ENCODE results near the gene PTPN4.

PTPN4 gene

DNA sequence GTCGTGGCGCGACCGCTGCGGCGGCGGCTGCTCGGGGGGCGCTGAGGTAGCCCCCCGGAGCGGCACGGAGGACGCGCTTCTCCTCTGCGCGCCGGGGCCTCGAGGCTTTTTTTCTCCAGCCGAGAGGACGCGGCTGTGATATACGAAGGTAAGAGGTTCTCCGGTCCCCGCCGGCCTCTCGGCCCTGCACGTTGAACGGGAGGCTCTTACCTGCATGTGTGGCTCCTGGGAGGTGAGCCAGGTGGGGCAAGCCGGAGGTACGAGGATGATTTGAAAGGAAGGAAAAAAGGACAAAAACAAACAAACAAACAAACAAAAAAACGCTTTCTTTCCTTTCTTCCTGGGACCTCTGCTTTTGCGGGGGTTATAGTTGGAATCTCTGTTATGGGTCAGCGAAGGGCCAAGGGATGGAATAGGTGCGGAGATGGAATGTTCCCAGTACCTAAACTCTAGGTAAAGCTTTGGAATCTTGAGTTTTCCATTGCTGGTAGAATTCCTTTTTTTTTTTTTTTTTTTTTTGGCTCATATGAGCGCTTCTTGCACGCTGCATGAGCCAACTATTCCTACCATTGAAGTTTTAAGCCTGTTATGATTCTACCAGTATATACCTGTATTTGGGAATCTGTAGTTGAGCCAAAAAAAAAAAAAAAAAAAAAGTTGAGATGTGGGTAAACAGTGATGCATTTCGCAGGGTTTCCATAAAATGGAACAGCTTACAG lies 674 bp downstream of the PTPN4 start:
- in situ Hi-C loops (cut with MboI; ENCODE audit: low sequenced_read_pairs): no loop called here

GRCh38 chr2:119760956-119761275 lies 1.2 kb downstream of the PTPN4 start:
- in situ Hi-C loops (cut with MboI; ENCODE audit: low sequenced_read_pairs): no loop called here

GRCh38 chr2:119764832-119765231 lies 5.1 kb downstream of the PTPN4 start:
- in situ Hi-C loops (cut with MboI; ENCODE audit: low sequenced_read_pairs): no loop called here

GRCh38 chr2:119765433-119766002 lies 5.8 kb downstream of the PTPN4 start:
- in situ Hi-C loops (cut with MboI; ENCODE audit: low sequenced_read_pairs): no loop called here

DNA sequence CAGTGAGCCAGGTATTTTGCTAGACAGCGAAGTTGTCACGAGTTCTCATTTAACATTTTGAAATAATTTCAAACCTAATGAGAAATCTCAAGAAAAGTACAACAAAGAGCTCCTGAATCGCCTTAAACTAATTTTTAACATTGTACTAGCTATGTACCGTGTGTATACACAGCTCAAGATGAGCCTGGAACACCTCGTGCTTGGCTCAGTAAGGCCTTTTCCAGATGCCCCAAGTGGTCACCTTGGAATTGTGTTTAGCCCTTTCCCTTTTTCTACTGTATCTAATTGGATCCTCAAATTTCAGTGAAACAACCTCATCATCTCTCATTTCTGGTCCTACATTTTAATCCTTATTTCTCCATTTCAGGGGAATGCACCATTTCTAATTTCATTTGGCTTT lies 7.2 kb downstream of the PTPN4 start:
- in situ Hi-C loops (cut with MboI; ENCODE audit: low sequenced_read_pairs): no loop called here

DNA sequence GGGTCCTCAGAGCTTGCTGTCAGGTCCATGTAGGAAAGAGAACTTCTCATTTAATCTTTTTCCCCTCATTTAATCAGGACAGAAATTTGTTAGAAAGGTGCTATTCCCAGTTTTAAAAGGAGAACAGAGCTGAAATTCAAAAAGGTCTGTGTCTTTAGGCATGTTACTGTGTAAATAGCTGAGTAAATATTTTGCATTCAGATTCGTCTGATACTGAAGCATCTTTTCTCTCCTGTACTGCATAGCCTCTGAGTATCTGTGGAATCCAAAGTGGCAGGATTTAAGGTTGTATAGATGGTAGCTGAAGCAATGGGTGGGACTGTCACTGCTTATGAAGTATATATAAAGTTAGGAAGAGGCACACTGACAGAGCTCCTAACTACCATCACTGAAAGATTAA lies 9.0 kb downstream of the PTPN4 start:
- in situ Hi-C loops (cut with MboI; ENCODE audit: low sequenced_read_pairs): no loop called here

DNA sequence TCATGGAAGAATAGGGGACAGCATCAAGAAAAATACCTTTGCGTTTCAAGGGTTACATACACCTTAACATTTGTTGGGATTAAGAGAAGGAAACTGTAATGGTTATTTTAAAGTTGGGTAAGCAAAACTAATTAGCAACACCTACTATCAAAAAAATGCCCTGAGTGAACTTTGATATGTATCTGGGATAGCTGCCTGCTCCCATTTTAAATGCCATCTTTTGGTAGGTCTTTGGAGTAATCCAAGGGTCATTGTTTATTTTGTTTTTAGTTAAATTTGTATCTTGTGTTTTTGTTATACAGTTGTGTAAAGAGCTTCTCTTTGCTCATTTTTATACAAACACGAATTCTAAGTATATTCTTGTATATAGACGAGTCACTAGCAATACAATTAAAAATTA lies 9.9 kb downstream of the PTPN4 start:
- in situ Hi-C loops (cut with MboI; ENCODE audit: low sequenced_read_pairs): no loop called here

DNA sequence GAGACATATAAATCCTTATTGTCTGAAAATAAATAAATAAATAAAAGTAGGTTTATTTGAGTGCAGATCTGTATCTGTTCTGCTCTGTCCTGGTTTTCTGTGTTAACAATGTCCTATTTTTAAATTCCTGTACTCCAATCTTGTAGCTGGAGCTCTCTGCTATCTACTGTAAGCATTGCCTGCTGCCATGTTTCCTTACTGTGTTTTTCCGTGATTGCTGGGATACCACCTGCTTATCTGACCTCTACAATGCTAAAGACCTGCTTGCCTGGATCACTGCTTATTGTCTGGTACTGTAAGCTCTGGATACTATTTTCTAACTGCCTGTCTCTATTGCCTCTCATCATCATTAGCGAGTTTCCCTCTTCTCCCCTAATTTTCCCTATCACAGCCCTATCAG lies 11.6 kb downstream of the PTPN4 start:
- in situ Hi-C loops (cut with MboI; ENCODE audit: low sequenced_read_pairs): no loop called here

DNA sequence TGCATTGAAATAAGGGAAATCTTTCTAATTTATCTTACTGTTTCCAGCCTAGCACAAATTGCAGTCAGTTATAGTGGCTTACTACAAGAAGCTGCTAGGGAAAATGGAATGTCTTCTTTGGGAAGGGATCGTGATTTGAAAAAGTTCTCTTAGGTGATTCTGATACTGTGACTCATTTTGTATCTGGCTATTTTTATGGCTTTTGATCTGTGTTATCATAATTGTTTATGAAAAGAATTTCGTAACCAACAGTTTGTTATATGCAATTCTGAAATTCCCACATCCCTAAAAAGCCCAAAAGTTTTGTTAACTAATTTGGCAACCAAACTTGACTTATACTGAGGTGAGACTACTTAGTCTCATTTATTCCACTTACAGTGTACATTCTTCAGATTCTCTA lies 12.4 kb downstream of the PTPN4 start:
- in situ Hi-C loops (cut with MboI; ENCODE audit: low sequenced_read_pairs): no loop called here

DNA sequence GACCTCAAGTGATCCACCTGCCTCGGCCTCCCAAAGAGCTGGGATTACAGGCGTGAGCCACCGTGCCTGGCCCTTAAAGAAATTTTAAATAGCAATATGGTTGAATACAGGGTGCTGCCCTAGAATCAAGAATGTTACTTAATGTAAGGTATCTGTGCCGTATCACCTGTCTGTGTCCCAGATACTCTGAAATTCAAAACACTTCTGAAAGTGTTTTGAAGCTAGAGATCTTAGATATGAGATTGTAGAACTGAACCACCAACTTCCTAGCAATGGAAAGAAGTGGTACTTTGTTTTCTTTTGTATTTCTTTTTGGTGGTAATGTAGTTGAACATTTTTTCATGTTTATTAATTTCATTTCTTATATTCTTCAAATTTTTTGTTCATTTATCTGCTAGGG lies 13.0 kb downstream of the PTPN4 start:
- in situ Hi-C loops (cut with MboI; ENCODE audit: low sequenced_read_pairs): no loop called here

- in situ Hi-C loops (cut with MboI; ENCODE audit: low sequenced_read_pairs): no loop called here
Observed at GRCh38 chr2:119774026-119774425, 14.3 kb downstream of the PTPN4 start.

DNA sequence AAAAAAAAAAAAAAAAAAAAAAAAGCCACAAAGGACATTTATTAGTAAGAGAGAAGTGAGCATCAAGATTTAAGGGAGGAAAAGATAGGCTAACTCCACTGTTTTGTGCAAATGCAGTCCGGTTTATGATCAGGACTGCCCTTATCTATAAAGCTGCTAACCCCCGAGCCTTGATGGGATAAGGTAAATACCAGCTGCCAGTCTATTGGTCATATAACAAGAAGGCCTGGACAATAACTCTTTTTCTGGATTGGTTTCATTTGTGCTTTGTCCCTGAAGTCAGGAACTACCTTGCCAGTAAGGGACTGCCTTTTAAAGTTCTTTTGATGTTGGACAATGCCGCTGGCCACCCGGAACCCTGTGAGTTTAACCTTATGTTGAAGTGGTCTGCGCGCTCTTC lies 15.4 kb downstream of the PTPN4 start:
- in situ Hi-C loops (cut with MboI; ENCODE audit: low sequenced_read_pairs): no loop called here

DNA sequence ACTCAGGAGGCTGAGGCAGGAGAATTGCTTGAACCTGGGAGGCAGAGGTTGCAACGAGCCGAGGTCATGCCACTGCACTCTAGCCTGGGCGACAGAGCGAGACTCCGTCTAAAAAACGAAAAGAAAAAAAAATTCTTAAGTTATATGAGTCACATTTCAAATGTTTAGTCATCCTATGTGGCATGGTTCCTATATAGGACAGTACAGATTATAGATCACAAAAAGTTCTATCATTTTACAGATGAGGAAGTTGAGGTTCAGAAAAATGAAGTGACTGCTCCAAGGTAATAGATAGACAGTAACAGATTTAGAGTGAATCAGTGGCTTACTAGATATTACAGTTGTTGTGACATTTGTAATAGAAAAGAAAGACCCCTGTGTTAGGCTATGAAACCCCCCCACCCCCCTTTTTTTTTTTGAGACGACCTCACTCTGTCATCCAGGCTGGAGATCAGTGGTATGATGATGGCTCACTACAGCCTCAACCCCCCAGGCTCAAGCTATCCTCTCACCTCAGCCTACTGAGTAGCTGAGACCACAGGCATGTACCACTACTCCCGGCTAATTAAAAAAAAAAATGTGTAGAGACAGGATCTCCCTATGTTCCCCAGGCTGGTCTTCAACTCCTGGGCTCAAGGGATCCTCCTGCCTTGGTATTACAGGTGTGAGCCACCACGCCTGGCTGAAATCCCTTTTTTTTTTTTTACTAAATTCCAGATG lies 22.7 kb downstream of the PTPN4 start:
- in situ Hi-C loops (cut with MboI; ENCODE audit: low sequenced_read_pairs): no loop called here

GRCh38 chr2:119784876-119785275 lies 25.2 kb downstream of the PTPN4 start:
- in situ Hi-C loops (cut with MboI; ENCODE audit: low sequenced_read_pairs): no loop called here

DNA sequence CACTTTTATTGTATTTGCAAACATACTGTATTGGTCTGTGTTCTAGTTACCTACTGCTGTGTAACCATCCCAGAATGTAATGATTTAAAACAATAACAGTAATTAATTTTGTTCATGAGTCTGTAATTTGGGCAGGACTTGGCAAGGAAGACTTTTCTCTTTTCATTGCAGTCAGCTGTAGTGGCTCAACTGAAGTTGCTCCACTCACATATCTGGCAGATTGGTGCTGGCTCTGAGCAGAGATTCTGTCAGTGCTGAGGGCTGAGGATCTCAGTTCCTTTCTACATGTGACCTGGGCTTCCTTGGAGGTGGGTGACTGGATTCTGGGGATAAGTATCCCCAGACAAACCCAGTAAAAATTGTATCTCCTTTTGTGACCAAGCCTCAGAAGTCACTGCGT lies 26.6 kb downstream of the PTPN4 start:
- in situ Hi-C loops (cut with MboI; ENCODE audit: low sequenced_read_pairs): no loop called here

DNA sequence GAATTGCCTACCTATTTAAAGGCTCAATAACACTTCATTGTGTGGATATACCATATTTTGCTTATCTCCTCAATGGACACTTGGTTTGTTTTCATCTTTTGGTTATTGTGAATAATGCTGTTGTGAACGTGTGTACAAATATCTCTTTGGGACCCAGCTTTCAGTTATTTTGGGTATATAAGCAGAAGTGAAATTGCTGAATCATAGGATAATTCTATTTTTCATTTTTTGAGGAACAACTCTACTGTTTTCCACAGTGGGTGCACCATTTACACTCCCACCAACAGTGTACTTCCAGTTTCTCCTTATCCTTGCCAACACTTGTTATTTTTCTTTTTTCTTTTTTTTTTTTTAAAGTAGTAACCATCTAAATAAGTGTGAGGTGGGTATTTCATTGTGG lies 29.0 kb downstream of the PTPN4 start:
- in situ Hi-C loops (cut with MboI; ENCODE audit: low sequenced_read_pairs): no loop called here

DNA sequence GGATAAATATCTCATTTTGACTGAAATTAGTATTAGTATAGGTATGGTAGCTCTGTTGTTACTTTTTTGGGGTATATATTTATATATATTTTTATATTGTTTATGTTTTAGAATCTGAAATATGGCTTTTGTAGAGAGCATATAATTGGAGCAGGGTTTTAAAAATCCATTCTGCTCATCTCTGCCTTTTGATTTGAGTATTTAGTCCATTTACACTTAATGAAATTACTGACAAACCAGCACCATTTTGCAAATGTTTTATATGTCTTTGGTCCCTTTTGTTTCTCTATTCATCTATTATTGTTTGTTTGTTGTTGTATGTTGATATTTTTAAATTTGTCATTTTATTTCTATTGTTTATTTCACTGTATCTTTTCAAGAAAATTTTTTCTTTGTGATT lies 30.7 kb downstream of the PTPN4 start:
- in situ Hi-C loops (cut with MboI; ENCODE audit: low sequenced_read_pairs): no loop called here

DNA sequence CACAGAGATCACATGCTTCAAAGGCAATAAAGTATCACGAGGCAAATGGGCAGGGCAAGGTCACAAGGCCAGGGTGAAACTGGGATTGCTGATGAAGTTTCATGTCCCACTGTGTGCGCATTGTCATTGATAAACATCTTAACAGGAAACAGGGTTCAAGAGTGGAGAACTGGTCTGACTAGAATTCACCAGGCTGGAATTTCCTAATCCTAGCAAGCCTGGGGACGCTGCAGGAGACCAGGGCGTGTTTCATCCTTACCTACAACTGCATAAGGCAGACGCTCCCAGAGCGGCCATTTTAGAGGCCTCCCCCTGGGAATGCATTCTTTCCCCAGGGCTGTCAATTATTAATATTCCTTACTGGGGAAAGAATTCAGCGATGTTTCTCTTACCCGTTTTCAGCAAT lies 33.2 kb downstream of the PTPN4 start:
- in situ Hi-C loops (cut with MboI; ENCODE audit: low sequenced_read_pairs): no loop called here

DNA sequence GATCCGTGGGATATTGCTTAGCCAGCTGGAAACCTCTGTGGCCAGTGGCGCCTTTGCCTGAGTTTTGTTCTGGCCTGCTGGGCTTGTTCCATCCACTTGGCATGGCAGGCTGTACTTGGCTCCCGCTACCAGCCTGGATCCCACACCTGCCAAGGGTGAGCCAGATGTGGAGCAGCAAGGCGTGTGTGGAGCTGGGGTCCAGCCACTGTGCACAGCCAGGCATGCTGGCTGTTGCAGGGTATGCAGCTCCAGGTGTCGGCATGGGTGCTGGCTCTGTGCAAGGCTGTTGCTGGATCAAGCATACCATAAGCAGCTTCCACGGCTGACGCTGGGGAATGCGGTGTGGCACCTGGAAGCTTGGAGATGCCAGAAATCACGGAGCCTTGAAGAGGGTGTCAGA lies 34.5 kb downstream of the PTPN4 start:
- in situ Hi-C loops (cut with MboI; ENCODE audit: low sequenced_read_pairs): no loop called here

- in situ Hi-C loops (cut with MboI; ENCODE audit: low sequenced_read_pairs): no loop called here
Observed at GRCh38 chr2:119795309-119796303, 35.9 kb downstream of the PTPN4 start.

- in situ Hi-C loops (cut with MboI; ENCODE audit: low sequenced_read_pairs): no loop called here
Observed at GRCh38 chr2:119800376-119800902, 40.7 kb downstream of the PTPN4 start.
